ENCODE measurements around the gene KCNH2. TPM values are rescaled to one million over a fixed set of nuclear protein-coding genes. Genes with fewer than 3 reads are reported as not detected.

The KCNH2 gene
- total and polyA plus RNA-seq, 2 of the 13 experiments (the other 11 are each of a cell fraction or from before 2014, with no cell fraction given): 0.09 to 0.11 TPM

DNA sequence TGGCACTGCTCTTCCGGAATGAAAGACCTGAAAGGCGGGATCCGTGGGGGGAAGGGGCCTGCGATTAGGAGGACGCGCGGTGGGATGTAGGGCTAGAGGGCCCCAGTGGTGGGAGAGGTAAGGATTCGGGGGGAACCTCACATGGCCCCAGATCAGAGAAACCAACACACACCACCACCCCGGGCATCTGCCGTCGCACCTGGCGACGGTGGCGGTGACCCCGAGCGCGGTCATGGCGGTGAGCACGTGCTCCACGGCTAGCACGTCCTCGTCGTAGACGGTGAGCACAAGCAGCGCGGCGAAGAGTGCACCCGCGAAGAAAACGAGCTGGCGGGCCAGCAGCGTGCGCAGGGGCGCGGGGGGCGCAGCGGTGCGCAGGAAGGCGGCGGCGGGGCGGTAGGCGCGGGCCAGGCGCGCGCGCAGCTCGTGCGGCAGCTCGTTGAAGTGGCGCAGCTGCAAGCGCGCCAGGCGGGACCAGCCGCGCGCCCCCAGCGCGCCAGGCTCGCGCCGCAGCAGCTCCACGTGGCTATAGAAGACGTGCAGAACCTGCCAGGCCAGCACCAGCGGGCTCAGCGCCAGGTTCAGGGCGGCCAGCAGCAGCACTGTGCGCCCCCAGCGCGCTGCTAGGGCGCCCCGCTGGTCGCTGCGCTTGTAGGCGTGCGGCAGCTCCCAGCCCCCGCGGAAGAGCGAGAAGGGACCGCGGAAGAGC, 40.5 kb upstream of the KCNH2 start (continued):
- TF ChIP-seq, protein P1, sequence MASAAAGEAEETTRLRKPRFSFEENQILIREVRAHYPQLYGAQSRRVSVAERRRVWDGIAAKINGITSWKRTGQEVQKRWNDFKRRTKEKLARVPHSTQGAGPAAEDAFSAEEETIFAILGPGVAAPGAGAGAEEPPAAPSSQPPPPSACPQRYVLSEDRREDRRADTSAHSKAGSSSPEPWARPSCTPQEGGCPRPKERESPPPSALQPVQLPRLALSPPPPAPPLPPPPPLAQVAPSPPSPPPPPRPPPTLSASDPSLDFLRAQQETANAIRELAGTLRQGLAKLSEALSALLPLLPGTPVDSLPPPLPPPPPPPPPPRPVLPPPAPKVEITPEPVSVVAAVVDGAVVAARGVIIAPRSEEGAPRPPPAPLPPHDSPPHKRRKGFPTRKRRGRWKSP (CRISPR knock-in tag; IDR thresholded peaks at IDR 0.05): 0 out of 2 replicates have a peak, but pooled peaks have one; percentile 20
- TF ChIP-seq ATF7-NPFF (CRISPR knock-in tag; IDR thresholded peaks at IDR 0.05; ENCODE audit: low read depth): peak; percentile 14; the same call in 1 of the 2 replicates
- no peak for TF ChIP-seq ZNF629 (CRISPR knock-in tag; conservative IDR thresholded peaks at IDR 0.05)
- no peak for TF ChIP-seq ZNF747 (CRISPR knock-in tag; IDR thresholded peaks at IDR 0.05; ENCODE audit: borderline replicate concordance)
- TF ChIP-seq, protein P2, sequence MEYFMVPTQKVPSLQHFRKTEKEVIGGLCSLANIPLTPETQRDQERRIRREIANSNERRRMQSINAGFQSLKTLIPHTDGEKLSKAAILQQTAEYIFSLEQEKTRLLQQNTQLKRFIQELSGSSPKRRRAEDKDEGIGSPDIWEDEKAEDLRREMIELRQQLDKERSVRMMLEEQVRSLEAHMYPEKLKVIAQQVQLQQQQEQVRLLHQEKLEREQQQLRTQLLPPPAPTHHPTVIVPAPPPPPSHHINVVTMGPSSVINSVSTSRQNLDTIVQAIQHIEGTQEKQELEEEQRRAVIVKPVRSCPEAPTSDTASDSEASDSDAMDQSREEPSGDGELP (IDR thresholded peaks at IDR 0.05; ENCODE audit: borderline replicate concordance, low read depth): no peak
- TF ChIP-seq ZFY (CRISPR knock-in tag; IDR thresholded peaks at IDR 0.05): peak; percentile 19; the same call in 1 of the 2 replicates
- TF ChIP-seq, protein P3, sequence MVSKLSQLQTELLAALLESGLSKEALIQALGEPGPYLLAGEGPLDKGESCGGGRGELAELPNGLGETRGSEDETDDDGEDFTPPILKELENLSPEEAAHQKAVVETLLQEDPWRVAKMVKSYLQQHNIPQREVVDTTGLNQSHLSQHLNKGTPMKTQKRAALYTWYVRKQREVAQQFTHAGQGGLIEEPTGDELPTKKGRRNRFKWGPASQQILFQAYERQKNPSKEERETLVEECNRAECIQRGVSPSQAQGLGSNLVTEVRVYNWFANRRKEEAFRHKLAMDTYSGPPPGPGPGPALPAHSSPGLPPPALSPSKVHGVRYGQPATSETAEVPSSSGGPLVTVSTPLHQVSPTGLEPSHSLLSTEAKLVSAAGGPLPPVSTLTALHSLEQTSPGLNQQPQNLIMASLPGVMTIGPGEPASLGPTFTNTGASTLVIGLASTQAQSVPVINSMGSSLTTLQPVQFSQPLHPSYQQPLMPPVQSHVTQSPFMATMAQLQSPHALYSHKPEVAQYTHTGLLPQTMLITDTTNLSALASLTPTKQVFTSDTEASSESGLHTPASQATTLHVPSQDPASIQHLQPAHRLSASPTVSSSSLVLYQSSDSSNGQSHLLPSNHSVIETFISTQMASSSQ (IDR thresholded peaks at IDR 0.05; ENCODE audit: low read depth): no peak
- TF ChIP-seq, protein P3 (CRISPR knock-in tag; IDR thresholded peaks at IDR 0.05; ENCODE audit: borderline replicate concordance): no peak
- TF ChIP-seq ZNF543 (CRISPR knock-in tag; IDR thresholded peaks at IDR 0.05): no peak
- peak; percentile 71; the same call in 1 of the 2 replicates for TF ChIP-seq CCDC6 (CRISPR knock-in tag; IDR thresholded peaks at IDR 0.05)
- TF ChIP-seq, protein P4, sequence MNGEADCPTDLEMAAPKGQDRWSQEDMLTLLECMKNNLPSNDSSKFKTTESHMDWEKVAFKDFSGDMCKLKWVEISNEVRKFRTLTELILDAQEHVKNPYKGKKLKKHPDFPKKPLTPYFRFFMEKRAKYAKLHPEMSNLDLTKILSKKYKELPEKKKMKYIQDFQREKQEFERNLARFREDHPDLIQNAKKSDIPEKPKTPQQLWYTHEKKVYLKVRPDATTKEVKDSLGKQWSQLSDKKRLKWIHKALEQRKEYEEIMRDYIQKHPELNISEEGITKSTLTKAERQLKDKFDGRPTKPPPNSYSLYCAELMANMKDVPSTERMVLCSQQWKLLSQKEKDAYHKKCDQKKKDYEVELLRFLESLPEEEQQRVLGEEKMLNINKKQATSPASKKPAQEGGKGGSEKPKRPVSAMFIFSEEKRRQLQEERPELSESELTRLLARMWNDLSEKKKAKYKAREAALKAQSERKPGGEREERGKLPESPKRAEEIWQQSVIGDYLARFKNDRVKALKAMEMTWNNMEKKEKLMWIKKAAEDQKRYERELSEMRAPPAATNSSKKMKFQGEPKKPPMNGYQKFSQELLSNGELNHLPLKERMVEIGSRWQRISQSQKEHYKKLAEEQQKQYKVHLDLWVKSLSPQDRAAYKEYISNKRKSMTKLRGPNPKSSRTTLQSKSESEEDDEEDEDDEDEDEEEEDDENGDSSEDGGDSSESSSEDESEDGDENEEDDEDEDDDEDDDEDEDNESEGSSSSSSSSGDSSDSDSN (CRISPR knock-in tag; IDR thresholded peaks at IDR 0.05): no peak
- no peak for TF ChIP-seq KDM6A (CRISPR knock-in tag; IDR thresholded peaks at IDR 0.05; ENCODE audit: low read depth)
- no peak for TF ChIP-seq MBD4 (IDR thresholded peaks at IDR 0.05; ENCODE audit: borderline replicate concordance, low read length)
- TF ChIP-seq SRF (IDR thresholded peaks at IDR 0.05; ENCODE audit: low read depth, low read length): no peak
- TF ChIP-seq, protein P5, sequence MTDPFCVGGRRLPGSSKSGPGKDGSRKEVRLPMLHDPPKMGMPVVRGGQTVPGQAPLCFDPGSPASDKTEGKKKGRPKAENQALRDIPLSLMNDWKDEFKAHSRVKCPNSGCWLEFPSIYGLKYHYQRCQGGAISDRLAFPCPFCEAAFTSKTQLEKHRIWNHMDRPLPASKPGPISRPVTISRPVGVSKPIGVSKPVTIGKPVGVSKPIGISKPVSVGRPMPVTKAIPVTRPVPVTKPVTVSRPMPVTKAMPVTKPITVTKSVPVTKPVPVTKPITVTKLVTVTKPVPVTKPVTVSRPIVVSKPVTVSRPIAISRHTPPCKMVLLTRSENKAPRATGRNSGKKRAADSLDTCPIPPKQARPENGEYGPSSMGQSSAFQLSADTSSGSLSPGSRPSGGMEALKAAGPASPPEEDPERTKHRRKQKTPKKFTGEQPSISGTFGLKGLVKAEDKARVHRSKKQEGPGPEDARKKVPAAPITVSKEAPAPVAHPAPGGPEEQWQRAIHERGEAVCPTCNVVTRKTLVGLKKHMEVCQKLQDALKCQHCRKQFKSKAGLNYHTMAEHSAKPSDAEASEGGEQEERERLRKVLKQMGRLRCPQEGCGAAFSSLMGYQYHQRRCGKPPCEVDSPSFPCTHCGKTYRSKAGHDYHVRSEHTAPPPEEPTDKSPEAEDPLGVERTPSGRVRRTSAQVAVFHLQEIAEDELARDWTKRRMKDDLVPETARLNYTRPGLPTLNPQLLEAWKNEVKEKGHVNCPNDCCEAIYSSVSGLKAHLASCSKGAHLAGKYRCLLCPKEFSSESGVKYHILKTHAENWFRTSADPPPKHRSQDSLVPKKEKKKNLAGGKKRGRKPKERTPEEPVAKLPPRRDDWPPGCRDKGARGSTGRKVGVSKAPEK (CRISPR knock-in tag; IDR thresholded peaks at IDR 0.05; ENCODE audit: borderline replicate concordance): no peak
- peak; percentile 25 for TF ChIP-seq AGO1 (IDR thresholded peaks at IDR 0.05; ENCODE audit: low read depth, low read length, poor library complexity, severe bottlenecking)
- TF ChIP-seq CBFB (CRISPR knock-in tag; IDR thresholded peaks at IDR 0.05): no peak
- no peak for TF ChIP-seq ZNF367 (CRISPR knock-in tag; IDR thresholded peaks at IDR 0.05; ENCODE audit: borderline replicate concordance)

Data from HepG2 (cell line).